ENCODE results near the gene TELO2.
"Not testable (repeated sequence)": the region's sequence is repeated elsewhere in the genome, so short reads cannot be mapped to it uniquely, and the experiment has no call there.

The TELO2 gene

GRCh38 chr16:1472974-1473373 lies 20.2 kb upstream of the TELO2 start:
- DNase-seq (ENCODE audit: extremely low read depth, low read depth) = no peak
- no peak for TF ChIP-seq CTCF (IDR thresholded peaks at IDR 0.05; ENCODE audit: low read depth, low read length)

GRCh38 chr16:1474082-1474795 lies 18.9 kb upstream of the TELO2 start:
- DNase-seq (ENCODE audit: extremely low read depth, low read depth) = no peak
- no peak for TF ChIP-seq CTCF (IDR thresholded peaks at IDR 0.05; ENCODE audit: low read depth, low read length)

- TF ChIP-seq CTCF (IDR thresholded peaks at IDR 0.05; ENCODE audit: low read depth, low read length) = no peak
- peak; percentile 64 for DNase-seq (ENCODE audit: extremely low read depth, low read depth)
Observed at GRCh38 chr16:1474796-1475551, 18.2 kb upstream of the TELO2 start, which contains the start of gene CLCN7. CLCN7 (minus strand) TSS chr16:1475028; CDS start chr16:1474974, 54 bp downstream.

- DNase-seq (ENCODE audit: extremely low read depth, low read depth) = no peak
- no peak for TF ChIP-seq CTCF (IDR thresholded peaks at IDR 0.05; ENCODE audit: low read depth, low read length)
Observed at GRCh38 chr16:1475552-1476114, 17.5 kb upstream of the TELO2 start.

- no peak for TF ChIP-seq CTCF (IDR thresholded peaks at IDR 0.05; ENCODE audit: low read depth, low read length)
- no peak for DNase-seq (ENCODE audit: extremely low read depth, low read depth)
Observed at GRCh38 chr16:1477033-1477432, 16.1 kb upstream of the TELO2 start.

- DNase-seq (ENCODE audit: extremely low read depth, low read depth) = not testable (repeated sequence)
Observed at GRCh38 chr16:1478937-1479336, 14.2 kb upstream of the TELO2 start.

GRCh38 chr16:1481906-1482835 lies 11.0 kb upstream of the TELO2 start:
- DNase-seq (ENCODE audit: extremely low read depth, low read depth) = no peak

More at GRCh38 chr16:1481906-1482835, 11.0 kb upstream of the TELO2 start:
- no peak for TF ChIP-seq CTCF (IDR thresholded peaks at IDR 0.05; ENCODE audit: low read depth, low read length)

Measured in AG09319 (cell line).